Activated T-cell treated with anti-CD3 and anti-CD28 coated beads, Interleukin-2, amount 50 U/mL, for 48 hours (primary cell): ENCODE results near the gene GNAS.
"Not testable (repeated sequence)": the region's sequence is repeated elsewhere in the genome, so short reads cannot be mapped to it uniquely, and the experiment has no call there.

Experiments
- DNase-seq, 2 experiments: peaks; one replicate each; pipeline ENCODE4 v3.0.0-alpha.2; 2020

The GNAS gene

DNA sequence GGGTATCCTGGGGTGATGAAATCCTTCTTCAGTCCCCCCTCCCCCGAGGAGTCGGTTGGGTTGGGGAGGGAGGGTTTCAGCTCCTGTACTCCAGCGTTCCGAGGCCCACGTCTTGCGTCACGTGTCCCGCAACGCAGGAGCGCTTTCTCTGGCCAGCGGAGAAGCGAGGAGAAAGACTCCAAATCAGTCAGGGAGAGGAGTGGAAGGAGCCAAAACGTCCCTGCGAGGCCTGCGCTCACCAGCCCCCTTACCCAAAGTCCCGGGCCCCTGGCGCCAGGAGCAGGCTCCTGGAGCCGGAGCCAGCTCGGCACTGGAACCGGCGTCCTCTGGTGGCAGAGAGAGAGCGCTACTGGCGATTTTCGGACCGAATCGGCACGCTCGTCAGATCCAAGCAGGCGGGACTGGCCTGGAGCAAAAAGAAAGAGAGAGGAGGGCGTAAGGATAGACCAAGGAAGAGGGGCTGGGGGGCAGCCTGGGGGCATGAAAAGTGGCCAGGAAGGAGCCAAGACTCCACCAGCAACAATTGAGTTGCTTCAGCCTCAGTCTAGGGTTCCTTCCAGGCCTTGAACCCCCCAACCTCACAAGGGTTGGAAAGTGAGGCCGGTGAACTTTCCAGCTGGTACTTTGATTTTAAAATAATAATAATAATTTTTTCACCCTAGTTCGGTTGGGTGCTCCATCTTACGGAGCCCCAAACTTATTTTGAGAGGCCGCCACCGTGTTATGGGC lies at the start of gene GNAS:
GNAS (plus strand) TSS at position 174 of the 729 bp plus-strand sequence.
- peak; percentile 70 to 77 for DNase-seq

- DNase-seq, result no peak
Observed at GRCh38 chr20:58803533-58803932, 49.0 kb upstream of the GNAS start.

GRCh38 chr20:58807801-58808200 lies 44.7 kb upstream of the GNAS start:
- no peak for DNase-seq

- no peak for DNase-seq
Observed at GRCh38 chr20:58808271-58809046, 44.1 kb upstream of the GNAS start.

GRCh38 chr20:58810116-58810878 lies 42.2 kb upstream of the GNAS start:
- DNase-seq, result peak; percentile 32 to 35

- DNase-seq, result no peak
Observed at GRCh38 chr20:58810879-58811250, 41.7 kb upstream of the GNAS start.

DNA sequence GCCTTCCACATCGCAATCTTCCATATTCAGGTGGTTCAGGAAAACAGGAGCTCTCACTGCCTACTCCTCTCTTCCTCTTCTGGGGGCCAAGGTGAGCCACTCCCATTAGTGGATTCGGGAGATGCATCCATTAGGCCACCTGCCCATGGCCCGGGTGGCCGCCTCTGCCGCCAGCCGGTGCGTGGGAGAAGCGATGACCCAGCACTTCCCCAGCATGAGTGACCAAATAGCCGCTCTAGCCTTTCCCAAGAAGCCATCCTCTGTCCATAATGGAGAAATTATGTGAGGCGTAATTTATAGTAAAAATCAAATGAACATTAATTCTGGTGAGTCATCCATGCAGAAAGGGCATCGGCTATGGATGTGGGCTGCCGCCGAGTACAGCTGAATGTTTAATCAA lies 41.2 kb upstream of the GNAS start:
- no peak for DNase-seq

DNA sequence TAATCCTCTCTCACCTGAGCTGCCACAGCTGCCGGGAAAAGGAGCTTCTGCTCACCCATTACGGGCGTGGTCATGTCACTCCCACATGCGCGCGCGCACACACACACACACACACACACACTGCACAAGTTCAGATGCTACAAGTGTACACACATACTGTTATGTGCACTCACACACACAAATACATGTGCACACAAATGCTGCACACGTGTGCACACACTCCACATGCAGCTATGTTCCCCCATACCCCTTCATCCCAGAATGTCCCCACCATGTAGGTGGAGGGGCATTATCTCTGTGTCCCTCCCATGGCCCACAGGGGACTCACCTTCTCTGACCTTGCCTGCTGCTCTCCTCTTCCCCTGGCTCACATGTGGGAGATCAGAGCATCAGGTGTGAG lies 39.1 kb upstream of the GNAS start:
- DNase-seq, result no peak

DNA sequence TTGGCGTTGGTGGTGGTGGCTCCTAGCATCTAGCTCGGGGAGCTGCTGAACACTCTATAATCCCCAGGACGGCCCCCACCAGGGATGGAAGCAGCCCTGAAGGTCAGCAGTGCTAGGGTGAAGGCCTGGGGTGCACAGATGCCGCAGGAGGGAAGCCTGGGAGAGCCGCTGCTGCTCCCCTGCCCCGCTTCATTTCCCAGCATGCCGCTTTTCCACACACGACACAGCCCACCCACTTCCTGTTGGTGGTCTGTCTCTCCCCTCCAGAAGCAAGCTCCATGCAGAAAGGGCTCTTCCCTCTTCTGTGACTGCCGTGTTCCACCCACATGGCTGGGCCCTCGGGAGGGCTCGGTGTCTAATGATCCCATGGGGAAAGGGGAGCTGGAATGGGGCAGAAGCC lies 37.1 kb upstream of the GNAS start:
- no peak for DNase-seq

GRCh38 chr20:58816051-58816450 lies 36.5 kb upstream of the GNAS start:
- no peak for DNase-seq

DNA sequence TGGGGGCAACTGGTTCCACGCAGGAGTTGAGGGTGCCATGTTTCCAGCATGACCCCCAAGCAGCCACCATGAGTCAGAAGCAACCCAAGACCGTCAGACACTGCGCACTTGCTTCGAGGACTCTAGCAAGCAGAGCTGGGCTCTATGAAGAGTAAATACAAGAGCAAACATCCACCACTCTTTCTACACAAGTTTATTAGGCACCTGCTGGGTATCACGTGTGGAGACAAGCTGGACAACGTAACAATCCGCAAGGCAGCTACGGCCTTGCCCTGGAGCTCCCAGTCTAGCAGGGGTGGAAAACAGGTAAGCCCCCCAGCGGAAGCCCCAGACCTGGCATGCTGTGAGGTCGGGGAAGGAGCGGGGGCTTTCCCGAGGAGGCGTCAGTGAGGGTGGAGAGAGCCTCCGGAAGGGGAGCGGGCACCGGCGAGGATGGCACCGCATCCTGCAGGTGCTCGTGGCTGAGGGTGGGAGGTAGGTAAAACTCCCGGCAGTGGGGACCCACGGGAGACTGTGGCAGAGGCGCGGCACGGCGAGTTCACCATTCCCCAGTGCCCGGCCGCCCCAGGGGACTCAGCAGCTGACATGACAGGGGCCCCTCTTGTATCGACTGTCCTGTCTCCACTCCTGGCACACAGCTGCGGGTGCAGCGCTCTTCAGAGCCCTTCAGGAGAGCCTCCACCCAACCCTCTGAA lies 35.4 kb upstream of the GNAS start:
- no peak for DNase-seq

GRCh38 chr20:58817748-58818147 lies 34.8 kb upstream of the GNAS start:
- DNase-seq, result no peak

- DNase-seq, result peak; percentile 81 to 83
Observed at GRCh38 chr20:58818586-58819285, 33.8 kb upstream of the GNAS start.

- DNase-seq, result no peak
Observed at GRCh38 chr20:58819921-58820320, 32.6 kb upstream of the GNAS start.

DNA sequence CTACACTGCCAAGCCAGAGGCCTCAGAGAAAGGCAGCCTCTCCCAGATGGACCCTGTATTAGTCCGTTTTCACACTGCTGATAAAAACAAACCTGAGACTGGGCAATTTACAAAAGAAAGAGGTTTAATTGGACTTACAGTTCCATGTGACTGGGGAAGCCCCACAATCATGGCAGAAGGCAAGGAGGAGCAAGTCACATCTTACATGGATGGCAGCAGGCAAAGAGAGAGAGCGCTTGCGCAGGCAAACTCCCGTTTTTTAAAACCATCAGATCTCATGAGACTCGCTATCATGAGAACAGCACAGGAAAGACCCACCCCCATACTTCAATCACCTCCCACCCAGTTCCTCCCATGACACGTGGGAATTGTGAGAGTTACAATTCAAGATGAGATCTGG lies 32.0 kb upstream of the GNAS start:
- DNase-seq, result not testable (repeated sequence)

DNA sequence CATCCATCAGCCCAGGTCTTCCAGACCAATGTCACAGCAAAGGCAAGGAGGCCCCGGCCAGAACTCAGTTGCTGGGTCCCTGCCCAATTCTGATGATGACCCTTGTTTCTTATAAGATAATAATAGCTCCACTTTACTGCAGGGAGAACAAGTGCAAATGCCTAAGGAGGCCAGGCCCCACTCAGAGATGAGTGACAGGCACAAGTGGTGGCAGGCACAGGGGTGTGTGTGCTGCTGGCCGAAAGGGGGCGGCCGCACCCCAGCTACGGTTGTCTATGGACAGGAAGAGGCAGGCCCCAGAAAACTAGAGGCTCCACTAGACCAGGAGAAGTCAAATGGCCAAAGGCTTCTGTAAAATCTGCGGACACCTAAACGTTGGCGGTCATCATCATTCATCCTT lies 30.4 kb upstream of the GNAS start:
- no peak for DNase-seq

- no peak for DNase-seq
Observed at GRCh38 chr20:58822748-58823730, 29.5 kb upstream of the GNAS start.

GRCh38 chr20:58824843-58825242 lies 27.7 kb upstream of the GNAS start:
- DNase-seq, result no peak

- no peak for DNase-seq
Observed at GRCh38 chr20:58825450-58825849, 27.1 kb upstream of the GNAS start.

GRCh38 chr20:58826271-58826670 lies 26.2 kb upstream of the GNAS start:
- no peak for DNase-seq

GRCh38 chr20:58828136-58828535 lies 24.4 kb upstream of the GNAS start:
- DNase-seq, result no peak
